ENCODE data around the gene GRHPR. TPM values are rescaled to one million over a fixed set of nuclear protein-coding genes. Genes with fewer than 3 reads are reported as not detected.

The GRHPR gene
- total and polyA plus RNA-seq, 2 of the 8 experiments (the other 6 are each of a cell fraction or from before 2014, with no cell fraction given): 97.0 to 201 TPM

GRCh38 chr9:37424204-37424685 is 1.7 kb downstream of the GRHPR start:
- Histone ChIP-seq H2BK12ac (ENCODE audit: low read depth, low read length) (no peak overlapping the region), H2AFZ (ENCODE audit: low read length) (no peak overlapping the region), H3K4me3 (ENCODE audit: extremely low read depth in 1 of 4, insufficient read depth in 2 of 4, low read depth in 3 of 4, low read length in 4 of 4) (0 out of 8 replicates have a peak overlapping the region, but pooled peaks of 1 of the 4 experiments have one; percentile 97), H3K79me1 (ENCODE audit: low read depth, low read length) (peaks cover 19% of the 10 kb centered on the region), H3K56ac (replicated peaks; ENCODE audit: insufficient read length, low read depth, low read length) (no peak overlapping the region), H3K14ac (ENCODE audit: insufficient read length) (no peak overlapping the region), H3K27me3 (replicated peaks in 1 of 4; ENCODE audit: control insufficient read depth in 3 of 4, extremely low read depth in 1 of 4, insufficient read depth in 3 of 4, low read length in 3 of 4) (no peaks in the 10 kb centered on the region), H3K18ac (ENCODE audit: extremely low read depth, low read length) (no peak overlapping the region), H3K4ac (replicated peaks; ENCODE audit: insufficient read length, low read depth, low read length) (no peak overlapping the region), H3K36me3 (ENCODE audit: control insufficient read depth in 2 of 4, insufficient read depth in 4 of 4, low read length in 3 of 4) (peaks cover 15 to 36% (median 20%) of the 10 kb centered on the region in 4 experiments; a peak in 7 of 8 replicates), H4K91ac (replicated peaks; ENCODE audit: insufficient read length, low read length) (no peak overlapping the region), H2BK20ac (ENCODE audit: low read length) (no peak overlapping the region), H3K4me2 (ENCODE audit: insufficient read depth in 1 of 2, low read depth in 2 of 2, low read length in 2 of 2) (peak overlapping the region in 1 of 2 experiments; percentile 72; a peak in 2 of 4 replicates), H3K23me2 (ENCODE audit: low read depth, low read length) (peaks cover 2% of the 10 kb centered on the region; the same call in 1 of the 2 replicates), H2AK5ac (ENCODE audit: low read depth, low read length) (no peak overlapping the region), H3K9me3 (ENCODE audit: insufficient read depth in 2 of 2, low read depth in 1 of 2, low read length in 1 of 2) (no peaks in the 10 kb centered on the region), H2BK120ac (replicated peaks; ENCODE audit: low read depth, low read length) (no peak overlapping the region), H4K8ac (ENCODE audit: extremely low read depth, insufficient read depth, low read length) (no peak overlapping the region), H2BK15ac (ENCODE audit: low read length) (no peak overlapping the region), H4K5ac (ENCODE audit: insufficient read length, low read depth, low read length) (no peak overlapping the region), H2BK5ac (ENCODE audit: low read depth, low read length) (no peak overlapping the region), H3K79me2 (ENCODE audit: control insufficient read depth in 1 of 2, insufficient read depth in 2 of 2, low read length in 2 of 2) (peaks cover 0 to 18% of the 10 kb centered on the region in 2 experiments; a peak in 2 of 4 replicates), H3K27ac (ENCODE audit: low read depth, low read length) (no peak overlapping the region), H3K4me1 (replicated peaks in 1 of 4; ENCODE audit: control insufficient read depth in 3 of 4, insufficient read depth in 4 of 4, low read length in 3 of 4) (peaks cover 2 to 15% (median 8%) of the 10 kb centered on the region in 4 experiments), H3K23ac (ENCODE audit: insufficient read length) (no peak overlapping the region), H3K9ac (replicated peaks in 1 of 4; ENCODE audit: extremely low read depth in 1 of 4, low read depth in 3 of 4, low read length in 3 of 4) (no peak overlapping the region), H4K20me1 (replicated peaks in 1 of 2; ENCODE audit: control insufficient read depth in 1 of 2, insufficient read depth in 2 of 2, low read length in 2 of 2) (peaks cover 8 to 10% of the 10 kb centered on the region in 2 experiments)
- WGBS, 2 experiments (ENCODE audit: extremely low coverage in 1 of 2, insufficient coverage in 1 of 2, insufficient read length in 1 of 2, insufficient replicate concordance in 2 of 2, low coverage in 1 of 2, low lambda C conversion rate in 2 of 2, missing lambda C conversion rate in 1 of 2): 81% methylated on average over 8 of the region's 8 CpGs; no CpG with 5 or more reads in 1 of the 2 experiments
- DNase-seq (ENCODE audit: low read depth in 1 of 2, low spot score in 2 of 2) (no peak), FAIRE-seq (no peak)
- TF ChIP-seq CHD2 (IDR thresholded peaks at IDR 0.05; ENCODE audit: low read length) (no peak), CBX5 (IDR thresholded peaks at IDR 0.05; ENCODE audit: low read depth, low read length) (no peak), JUND (IDR thresholded peaks at IDR 0.05; ENCODE audit: low read length) (no peak), CTCF (IDR thresholded peaks at IDR 0.05; ENCODE audit: control extremely low read depth in 1 of 3, insufficient read depth in 1 of 3, low read depth in 1 of 3, low read length in 3 of 3) (no peak)
- POLR2A ChIA-PET (ENCODE audit: partially characterized antibody): interaction anchor here (0.6 to 2.6 kb wide), 8 partner anchors 10 to 87 kb away, joined by 3 to 15 read pairs (median 5); no protein-coding TSS in a partner anchor
- CTCF ChIA-PET (ENCODE audit: partially characterized antibody): interaction anchor here (1.0 to 3.4 kb wide), 8 partner anchors 9 to 428 kb away, joined by 3 to 24 read pairs (median 4); no protein-coding TSS in a partner anchor

Measured in H1 (cell line).